H1 (cell line): Measurements from ENCODE around the gene SGO1. TPM values are rescaled to one million over a fixed set of nuclear protein-coding genes. Genes with fewer than 3 reads are reported as not detected.

Experiments
- CTCF ChIA-PET: fragments of 300-600 bp; sonication (Branson Sonifier 250); formaldehyde crosslinking; loops from one replicate; lab custom pipeline; 2021; ENCODE audit not compliant: partially characterized antibody; lab: Charles Lee
- POLR2A ChIA-PET: fragments of 300-600 bp; sonication (Branson Sonifier 250); formaldehyde crosslinking; loops from one replicate; lab custom pipeline; 2021; ENCODE audit warnings: inconsistent platforms; ENCODE audit not compliant: partially characterized antibody; lab: Charles Lee
- DNase-seq, 2 experiments: peaks; one replicate each; pipeline versions ENCODE4 v3.0.0 to v3.0.0-alpha.2; 2010 to 2022; ENCODE audit warnings: low spot score in 2 of 2, low read depth in 1 of 2, mixed read lengths in 1 of 2
- FAIRE-seq: peaks from 2 replicates; lab custom pipeline; 2011; peaks lifted over from hg19 to GRCh38; lab: Jason Lieb, UNC
- H2AFZ ChIP-seq: 2 replicates; pipeline ENCODE4 v1.8.1; 2012; ENCODE audit warnings: low read length, inconsistent platforms
- H2AK5ac ChIP-seq: 2 replicates; pipeline ENCODE4 v1.6.1; 2013; ENCODE audit warnings: low read depth, low read length
- H2BK120ac ChIP-seq: replicated peaks from 2 replicates; pipeline ENCODE3; 2013; ENCODE audit warnings: low read depth, low read length, inconsistent platforms
- H2BK12ac ChIP-seq: 2 replicates; pipeline ENCODE4 v1.6.1; 2013; ENCODE audit warnings: low read depth, low read length
- H2BK15ac ChIP-seq: 2 replicates; pipeline ENCODE4 v1.6.1; 2013; ENCODE audit warnings: low read length
- H2BK20ac ChIP-seq: 2 replicates; pipeline ENCODE4 v1.6.1; 2013; ENCODE audit warnings: low read length
- H2BK5ac ChIP-seq: 2 replicates; pipeline ENCODE4 v1.6.1; 2013; ENCODE audit warnings: low read depth, low read length
- H3K14ac ChIP-seq: 2 replicates; pipeline ENCODE4 v1.6.1; 2013; ENCODE audit warnings: inconsistent platforms; ENCODE audit not compliant: insufficient read length
- H3K18ac ChIP-seq: 2 replicates; pipeline ENCODE4 v1.6.1; 2013; ENCODE audit warnings: low read length; ENCODE audit errors: extremely low read depth
- H3K23ac ChIP-seq: 2 replicates; pipeline ENCODE4 v1.6.1; 2013; ENCODE audit warnings: inconsistent platforms; ENCODE audit not compliant: insufficient read length
- H3K23me2 ChIP-seq: 2 replicates; pipeline ENCODE4 v1.6.1; 2013; ENCODE audit warnings: low read depth, low read length
- H3K27ac ChIP-seq: 2 replicates; pipeline ENCODE4 v1.6.1; 2011; ENCODE audit warnings: low read depth, low read length, inconsistent platforms
- H3K27me3 ChIP-seq, 4 experiments: replicated peaks in 1 of 4; 1 replicate in 1 of 4; 2 replicates in 3 of 4; pipeline versions ENCODE4 v1.6.1 to v1.8.1; 2011 to 2013; ENCODE audit warnings: low read length in 3 of 4, mild to moderate bottlenecking in 3 of 4, inconsistent platforms in 2 of 4, mixed read lengths in 2 of 4, moderate library complexity in 1 of 4; ENCODE audit not compliant: control insufficient read depth in 3 of 4, insufficient read depth in 3 of 4; ENCODE audit errors: extremely low read depth in 1 of 4
- H3K36me3 ChIP-seq, 4 experiments: 2 replicates each; pipeline versions ENCODE4 v1.6.1 to v1.8.1; 2011 to 2013; ENCODE audit warnings: mild to moderate bottlenecking in 4 of 4, low read length in 3 of 4, moderate library complexity in 2 of 4, control low read depth in 1 of 4, inconsistent platforms in 1 of 4; ENCODE audit not compliant: insufficient read depth in 4 of 4, control insufficient read depth in 2 of 4
- H3K4ac ChIP-seq: replicated peaks from 2 replicates; pipeline ENCODE3; 2013; ENCODE audit warnings: low read length, low read depth, mixed read lengths, inconsistent platforms; ENCODE audit not compliant: insufficient read length
- H3K4me1 ChIP-seq, 4 experiments: replicated peaks in 1 of 4; 1 replicate in 1 of 4; 2 replicates in 3 of 4; pipeline versions ENCODE4 v1.6.1 to v1.8.1; 2011 to 2013; ENCODE audit warnings: low read length in 3 of 4, inconsistent platforms in 2 of 4, mixed read lengths in 1 of 4; ENCODE audit not compliant: insufficient read depth in 4 of 4, control insufficient read depth in 3 of 4
- H3K4me2 ChIP-seq, 2 experiments: 2 replicates each; pipeline versions ENCODE4 v1.6.1 to v1.8.1; 2011 to 2013; ENCODE audit warnings: low read depth in 2 of 2, low read length in 2 of 2, control low read depth in 1 of 2, inconsistent platforms in 1 of 2, mild to moderate bottlenecking in 1 of 2; ENCODE audit not compliant: insufficient read depth in 1 of 2
- H3K4me3 ChIP-seq, 4 experiments: fragments of 200-600, 300-600 bp in 1 of 4; sonication (generic), shearing (Covaris generic), sonication (Bioruptor Twin) in 1 of 4; 2 replicates each; pipeline versions ENCODE4 v1.5.1 to v1.8.1; 2011 to 2016; ENCODE audit warnings: low read length in 4 of 4, low read depth in 3 of 4, control low read depth in 2 of 4, inconsistent platforms in 2 of 4, mild to moderate bottlenecking in 2 of 4, mixed read lengths in 1 of 4, moderate library complexity in 1 of 4; ENCODE audit not compliant: insufficient read depth in 2 of 4; ENCODE audit errors: extremely low read depth in 1 of 4
- H3K56ac ChIP-seq: replicated peaks from 2 replicates; pipeline ENCODE3; 2013; ENCODE audit warnings: low read depth, mild to moderate bottlenecking, mixed read lengths, low read length, inconsistent platforms; ENCODE audit not compliant: insufficient read length
- H3K79me1 ChIP-seq: 2 replicates; pipeline ENCODE4 v1.6.1; 2013; ENCODE audit warnings: low read depth, low read length, control low read depth
- H3K79me2 ChIP-seq, 2 experiments: 2 replicates each; pipeline versions ENCODE4 v1.6.1 to v1.8.1; 2012 to 2013; ENCODE audit warnings: low read length in 2 of 2, mild to moderate bottlenecking in 2 of 2, inconsistent platforms in 1 of 2; ENCODE audit not compliant: insufficient read depth in 2 of 2, control insufficient read depth in 1 of 2
- H3K9ac ChIP-seq, 4 experiments: replicated peaks in 1 of 4; 1 replicate in 1 of 4; 2 replicates in 3 of 4; pipeline versions ENCODE4 v1.6.1 to v1.8.1; 2011 to 2013; ENCODE audit warnings: low read depth in 3 of 4, low read length in 3 of 4, control low read depth in 2 of 4, mild to moderate bottlenecking in 2 of 4, moderate library complexity in 2 of 4, inconsistent platforms in 1 of 4; ENCODE audit errors: extremely low read depth in 1 of 4
- H3K9me3 ChIP-seq, 2 experiments: 2 replicates each; pipeline versions ENCODE4 v1.6.1 to v1.8.1; 2012 to 2013; ENCODE audit warnings: mild to moderate bottlenecking in 2 of 2, moderate library complexity in 2 of 2, control low read depth in 1 of 2, inconsistent platforms in 1 of 2, low read depth in 1 of 2, low read length in 1 of 2, mixed read lengths in 1 of 2; ENCODE audit not compliant: insufficient read depth in 2 of 2
- H4K20me1 ChIP-seq, 2 experiments: replicated peaks in 1 of 2; 2 replicates each; pipeline versions ENCODE3 to v1.8.1; 2011 to 2013; ENCODE audit warnings: inconsistent platforms in 2 of 2, low read length in 2 of 2, mild to moderate bottlenecking in 1 of 2; ENCODE audit not compliant: insufficient read depth in 2 of 2, control insufficient read depth in 1 of 2
- H4K5ac ChIP-seq: 2 replicates; pipeline ENCODE4 v1.6.1; 2013; ENCODE audit warnings: low read length, low read depth, mixed read lengths, inconsistent platforms; ENCODE audit not compliant: insufficient read length
- H4K8ac ChIP-seq: 2 replicates; pipeline ENCODE4 v1.8.0; 2013; ENCODE audit warnings: mild to moderate bottlenecking, moderate library complexity, low read length, inconsistent platforms; ENCODE audit not compliant: insufficient read depth; ENCODE audit errors: extremely low read depth
- H4K91ac ChIP-seq: replicated peaks from 2 replicates; pipeline ENCODE3; 2013; ENCODE audit warnings: low read length, mixed read lengths, inconsistent platforms; ENCODE audit not compliant: insufficient read length
- NRF1 ChIP-seq: IDR thresholded peaks from 2 replicates; pipeline ENCODE4 v1.6.1; 2011; ENCODE audit warnings: mild to moderate bottlenecking, low read depth, low read length, improper control_type of control experiment
- PHF8 ChIP-seq: fragments of 200-600 bp; sonication (generic); conservative IDR thresholded peaks from 2 replicates; pipeline ENCODE4 v1.7.1; 2012; ENCODE audit warnings: low read depth, mild to moderate bottlenecking, inconsistent platforms, low read length, moderate library complexity
- RAD21 ChIP-seq, 2 experiments: IDR thresholded peaks in 1 of 2; conservative IDR thresholded peaks in 1 of 2; 2 replicates each; pipeline ENCODE4 v1.6.1; 2011; ENCODE audit warnings: low read depth in 2 of 2, low read length in 2 of 2, improper control_type of control experiment in 1 of 2, inconsistent platforms in 1 of 2, mild to moderate bottlenecking in 1 of 2, moderate library complexity in 1 of 2
- SAP30 ChIP-seq: fragments of 300-600 bp; sonication (generic); IDR thresholded peaks from 2 replicates; pipeline ENCODE4 v1.7.1; 2012; ENCODE audit warnings: low read length, moderate library complexity, mild to moderate bottlenecking, inconsistent platforms; ENCODE audit not compliant: insufficient read depth, insufficient replicate concordance
- SIN3A ChIP-seq, 2 experiments: IDR thresholded peaks in 1 of 2; conservative IDR thresholded peaks in 1 of 2; 2 replicates each; pipeline ENCODE4 v1.6.1; 2011 to 2012; ENCODE audit warnings: low read length in 2 of 2, improper control_type of control experiment in 1 of 2, low read depth in 1 of 2, mild to moderate bottlenecking in 1 of 2
- SIRT6 ChIP-seq: IDR thresholded peaks from one replicate; pipeline ENCODE4 v1.7.1; 2012; ENCODE audit warnings: low read length, inconsistent platforms
- TCF12 ChIP-seq: IDR thresholded peaks from 2 replicates; pipeline ENCODE4 v1.6.1; 2011; ENCODE audit warnings: low read depth, mild to moderate bottlenecking, low read length
- TEAD4 ChIP-seq: IDR thresholded peaks from 2 replicates; pipeline ENCODE4 v1.6.1; 2012; ENCODE audit warnings: low read depth, low read length, inconsistent platforms, mixed read lengths
- WGBS, 2 experiments: shearing (Covaris generic) in 1 of 2; methylation state at CpG; one replicate each; pipeline versions ENCODE4 v1.1.6 to v1.1.7; 2013 to 2015; ENCODE audit warnings: low lambda C conversion rate in 2 of 2, mixed read lengths in 2 of 2, inconsistent platforms in 1 of 2, low coverage in 1 of 2, missing lambda C conversion rate in 1 of 2; ENCODE audit not compliant: insufficient replicate concordance in 2 of 2, insufficient coverage in 1 of 2, insufficient read length in 1 of 2; ENCODE audit errors: extremely low coverage in 1 of 2, missing lambda C conversion rate in 1 of 2; 5-methylcytosine and 5-hydroxymethylcytosine counted together
- polyA plus RNA-seq, 7 experiments: library from polyadenylated mRNA; depleted of rRNA in 3 of 7; stranded (reverse) in 5 of 7; unstranded in 2 of 7; fragments of >200 nt in 5 of 7; fragments of 200-250 nt in 2 of 7; gene quantifications; 1 replicate in 5 of 7; 2 replicates in 1 of 7; 4 replicates in 1 of 7; pipeline versions ENCODE4 v1.2.1 to v1.2.3, GENCODE V29; 2011 to 2013; ENCODE audit warnings: missing spikeins in 2 of 7, mixed read lengths in 2 of 7
- total RNA-seq: library from RNA; stranded (reverse); fragmentation: NEBNext Ultra II Directional; extraction: Animal tissue kit (Norgen Biotek cat#: 25700); gene quantifications from 2 replicates; pipeline ENCODE4 v1.2.1, GENCODE V29; 2021
- TF ChIP-seq, protein P1 (sequence below), 3 experiments: IDR thresholded peaks; 1 replicate in 2 of 3; 2 replicates in 1 of 3; pipeline versions ENCODE4 v1.5.1 to v1.6.1; 2011; ENCODE audit warnings: low read length in 3 of 3, mild to moderate bottlenecking in 3 of 3, inconsistent platforms in 2 of 3, low read depth in 1 of 3, moderate library complexity in 1 of 3; ENCODE audit not compliant: insufficient read depth in 1 of 3; ENCODE audit errors: control extremely low read depth in 1 of 3

SGO1 gene
- total and polyA plus RNA-seq, 2 of the 8 experiments (the other 6 are each of a cell fraction or from before 2014, with no cell fraction given): 6.9 to 36.4 TPM

GRCh38 chr3:20161714-20162113 is 24.3 kb downstream of the SGO1 start:
- Histone ChIP-seq H3K36me3 (peaks cover 2 to 37% (median 27%) of the 10 kb centered on the region in 4 experiments), H4K91ac (no peak overlapping the region), H3K14ac (no peak overlapping the region), H2AK5ac (no peak overlapping the region), H2BK20ac (no peak overlapping the region), H2AFZ (no peak overlapping the region), H2BK120ac (no peak overlapping the region), H3K9me3 (no peaks in the 10 kb centered on the region), H3K23me2 (no peaks in the 10 kb centered on the region), H4K8ac (no peak overlapping the region), H3K56ac (no peak overlapping the region), H3K27me3 (no peaks in the 10 kb centered on the region), H3K4me3 (no peak overlapping the region), H3K4me2 (no peak overlapping the region), H3K4me1 (no peaks in the 10 kb centered on the region), H2BK12ac (no peak overlapping the region), H3K27ac (no peak overlapping the region), H3K79me2 (no peaks in the 10 kb centered on the region), H4K20me1 (no peaks in the 10 kb centered on the region), H3K79me1 (no peaks in the 10 kb centered on the region), H2BK15ac (no peak overlapping the region), H3K23ac (no peak overlapping the region), H2BK5ac (no peak overlapping the region), H3K9ac (no peak overlapping the region), H3K18ac (no peak overlapping the region), H3K4ac (no peak overlapping the region), H4K5ac (no peak overlapping the region)
- DNase-seq (no peak), FAIRE-seq (no peak)
- CTCF ChIA-PET: no interaction called here
- POLR2A ChIA-PET: interaction anchor here (2.4 kb wide), 1 partner anchor 8 kb away, joined by 6 read pairs; no protein-coding TSS in a partner anchor
- WGBS, 2 experiments: 87% methylated on average over 2 of the region's 2 CpGs; no CpG with 5 or more reads in 1 of the 2 experiments
- TF ChIP-seq RAD21 (IDR thresholded peaks at IDR 0.05 in 1 of 2, conservative IDR thresholded peaks at IDR 0.05 in 1 of 2; ENCODE audit: low read depth in 2 of 2, low read length in 2 of 2): no peak
- TF ChIP-seq SAP30: no peak
- TF ChIP-seq TEAD4: no peak
- no peak for TF ChIP-seq SIN3A (conservative IDR thresholded peaks at IDR 0.05 in 1 of 2, IDR thresholded peaks at IDR 0.05 in 1 of 2; ENCODE audit: low read depth in 1 of 2, low read length in 2 of 2)
- TF ChIP-seq PHF8: no peak
- no peak for TF ChIP-seq SIRT6
- no peak for TF ChIP-seq NRF1
- no peak for TF ChIP-seq TCF12
- TF ChIP-seq, protein P1, sequence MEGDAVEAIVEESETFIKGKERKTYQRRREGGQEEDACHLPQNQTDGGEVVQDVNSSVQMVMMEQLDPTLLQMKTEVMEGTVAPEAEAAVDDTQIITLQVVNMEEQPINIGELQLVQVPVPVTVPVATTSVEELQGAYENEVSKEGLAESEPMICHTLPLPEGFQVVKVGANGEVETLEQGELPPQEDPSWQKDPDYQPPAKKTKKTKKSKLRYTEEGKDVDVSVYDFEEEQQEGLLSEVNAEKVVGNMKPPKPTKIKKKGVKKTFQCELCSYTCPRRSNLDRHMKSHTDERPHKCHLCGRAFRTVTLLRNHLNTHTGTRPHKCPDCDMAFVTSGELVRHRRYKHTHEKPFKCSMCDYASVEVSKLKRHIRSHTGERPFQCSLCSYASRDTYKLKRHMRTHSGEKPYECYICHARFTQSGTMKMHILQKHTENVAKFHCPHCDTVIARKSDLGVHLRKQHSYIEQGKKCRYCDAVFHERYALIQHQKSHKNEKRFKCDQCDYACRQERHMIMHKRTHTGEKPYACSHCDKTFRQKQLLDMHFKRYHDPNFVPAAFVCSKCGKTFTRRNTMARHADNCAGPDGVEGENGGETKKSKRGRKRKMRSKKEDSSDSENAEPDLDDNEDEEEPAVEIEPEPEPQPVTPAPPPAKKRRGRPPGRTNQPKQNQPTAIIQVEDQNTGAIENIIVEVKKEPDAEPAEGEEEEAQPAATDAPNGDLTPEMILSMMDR (IDR thresholded peaks at IDR 0.05; ENCODE audit: control extremely low read depth in 1 of 3, insufficient read depth in 1 of 3, low read depth in 1 of 3, low read length in 3 of 3): no peak
